ENCODE measurements around the gene TXNDC11.

- TF ChIP-seq JUN (CRISPR knock-in tag; IDR thresholded peaks at IDR 0.05) (no peak), ETV6 (CRISPR knock-in tag; IDR thresholded peaks at IDR 0.05) (no peak)
These were observed 54.8 kb downstream of the TXNDC11 start for GRCh38 chr16:11687601-11688519.
